ENCODE data around the gene ABLIM1. TPM values are rescaled to one million over a fixed set of nuclear protein-coding genes. Genes with fewer than 3 reads are reported as not detected.

Gene ABLIM1
- total and polyA plus RNA-seq, 2 of the 13 experiments (the other 11 are each of a cell fraction or from before 2014, with no cell fraction given), result 59.4 to 92.7 TPM

GRCh38 chr10:114432566-114433093 lies 225.4 kb downstream of the ABLIM1 start:
- H3K27ac ChIP-seq (ENCODE audit: extremely low read length, insufficient read depth, low read length), result no peak overlapping the region
- no peak overlapping the region for H3K4me2 ChIP-seq (ENCODE audit: low read depth, low read length)
- 95% methylated on average over 4 of the region's 4 CpGs for WGBS (ENCODE audit: low lambda C conversion rate)
- H4K20me1 ChIP-seq (ENCODE audit: insufficient read depth, low read length), result no peaks in the 10 kb centered on the region
- no peaks in the 10 kb centered on the region for H3K4me1 ChIP-seq (ENCODE audit: insufficient read depth, low read length)
- intact Hi-C loops (cut with micrococcal nuclease; ENCODE audit: unreplicated experiment), result no loop called here
- H3K9me3 ChIP-seq (ENCODE audit: low read length), result no peaks in the 10 kb centered on the region
- H2AFZ ChIP-seq (ENCODE audit: low read length), result no peak overlapping the region
- H3K4me3 ChIP-seq (replicated peaks in 1 of 3; ENCODE audit: insufficient read depth in 1 of 3, low read depth in 2 of 3, low read length in 3 of 3), result no peak overlapping the region
- TF ChIP-seq TCF12 (IDR thresholded peaks at IDR 0.05) (no peak), TCF12 (CRISPR knock-in tag; IDR thresholded peaks at IDR 0.05) (no peak), KDM5A (IDR thresholded peaks at IDR 0.05; ENCODE audit: borderline replicate concordance, low read length) (no peak), SRSF9 (IDR thresholded peaks at IDR 0.05; ENCODE audit: borderline replicate concordance, insufficient read depth, low read depth, low read length, poor library complexity, severe bottlenecking) (no peak), ZNF30 (CRISPR knock-in tag; IDR thresholded peaks at IDR 0.05) (no peak), ZFAT (CRISPR knock-in tag; conservative IDR thresholded peaks at IDR 0.05) (no peak)
- TF ChIP-seq, protein P1, sequence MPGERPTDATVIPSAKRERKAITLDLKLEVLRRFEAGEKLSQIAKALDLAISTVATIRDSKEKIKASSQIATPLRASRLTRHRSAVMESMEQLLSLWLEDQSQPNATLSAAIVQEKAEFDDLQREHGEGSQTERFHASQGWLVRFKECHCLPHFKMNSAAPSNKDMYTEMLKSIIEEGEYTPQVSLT (CRISPR knock-in tag; IDR thresholded peaks at IDR 0.05; ENCODE audit: borderline replicate concordance, low read depth), result no peak
- TF ChIP-seq, protein P2, sequence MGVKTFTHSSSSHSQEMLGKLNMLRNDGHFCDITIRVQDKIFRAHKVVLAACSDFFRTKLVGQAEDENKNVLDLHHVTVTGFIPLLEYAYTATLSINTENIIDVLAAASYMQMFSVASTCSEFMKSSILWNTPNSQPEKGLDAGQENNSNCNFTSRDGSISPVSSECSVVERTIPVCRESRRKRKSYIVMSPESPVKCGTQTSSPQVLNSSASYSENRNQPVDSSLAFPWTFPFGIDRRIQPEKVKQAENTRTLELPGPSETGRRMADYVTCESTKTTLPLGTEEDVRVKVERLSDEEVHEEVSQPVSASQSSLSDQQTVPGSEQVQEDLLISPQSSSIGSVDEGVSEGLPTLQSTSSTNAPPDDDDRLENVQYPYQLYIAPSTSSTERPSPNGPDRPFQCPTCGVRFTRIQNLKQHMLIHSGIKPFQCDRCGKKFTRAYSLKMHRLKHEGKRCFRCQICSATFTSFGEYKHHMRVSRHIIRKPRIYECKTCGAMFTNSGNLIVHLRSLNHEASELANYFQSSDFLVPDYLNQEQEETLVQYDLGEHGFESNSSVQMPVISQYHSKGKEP (CRISPR knock-in tag; IDR thresholded peaks at IDR 0.05), result no peak
- TF ChIP-seq, protein P3, sequence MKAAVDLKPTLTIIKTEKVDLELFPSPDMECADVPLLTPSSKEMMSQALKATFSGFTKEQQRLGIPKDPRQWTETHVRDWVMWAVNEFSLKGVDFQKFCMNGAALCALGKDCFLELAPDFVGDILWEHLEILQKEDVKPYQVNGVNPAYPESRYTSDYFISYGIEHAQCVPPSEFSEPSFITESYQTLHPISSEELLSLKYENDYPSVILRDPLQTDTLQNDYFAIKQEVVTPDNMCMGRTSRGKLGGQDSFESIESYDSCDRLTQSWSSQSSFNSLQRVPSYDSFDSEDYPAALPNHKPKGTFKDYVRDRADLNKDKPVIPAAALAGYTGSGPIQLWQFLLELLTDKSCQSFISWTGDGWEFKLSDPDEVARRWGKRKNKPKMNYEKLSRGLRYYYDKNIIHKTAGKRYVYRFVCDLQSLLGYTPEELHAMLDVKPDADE (CRISPR knock-in tag; IDR thresholded peaks at IDR 0.05), result no peak
- in situ Hi-C loops (cut with HindIII; ENCODE audit: extremely low pct_ligation_motif_present, low pct_unique_long_range_greater_than_20kb), result no loop called here
- H3K79me2 ChIP-seq (ENCODE audit: insufficient read depth, low read length), result no peaks in the 10 kb centered on the region
- no peak for FAIRE-seq
- no peak for ATAC-seq
- peaks cover 14 to 32% of the 10 kb centered on the region in 2 experiments; a peak in 4 of 5 replicates for H3K36me3 ChIP-seq (replicated peaks in 1 of 2; ENCODE audit: control insufficient read depth in 1 of 2, insufficient read depth in 2 of 2, low read length in 2 of 2)
- H3K27me3 ChIP-seq (ENCODE audit: control insufficient read depth in 1 of 2, insufficient read depth in 2 of 2, low read length in 2 of 2), result no peaks in the 10 kb centered on the region
- POLR2A ChIA-PET, result no interaction called here
- no peak for DNase-seq (ENCODE audit: low spot score)
- CTCF ChIA-PET (ENCODE audit: low intra/inter-chr PET ratio, low total read pairs), result no interaction called here
- no peak overlapping the region for H3K9ac ChIP-seq (ENCODE audit: insufficient read depth, low read depth, low read length)
- no TSS peak for BruUV-seq (replicated peaks)

All from HepG2 (cell line).